Left forelimb (tissue), 1 donor: ENCODE data around the gene CERS3.

ENCODE experiments used
- DNase-seq: peaks from one replicate; pipeline ENCODE4 v3.0.0-alpha.2; 2018; ENCODE audit warnings: low spot score

The CERS3 gene

GRCh38 chr15:100529556-100529955, 806 bp upstream of the CERS3 start:
- no peak for DNase-seq

DNA sequence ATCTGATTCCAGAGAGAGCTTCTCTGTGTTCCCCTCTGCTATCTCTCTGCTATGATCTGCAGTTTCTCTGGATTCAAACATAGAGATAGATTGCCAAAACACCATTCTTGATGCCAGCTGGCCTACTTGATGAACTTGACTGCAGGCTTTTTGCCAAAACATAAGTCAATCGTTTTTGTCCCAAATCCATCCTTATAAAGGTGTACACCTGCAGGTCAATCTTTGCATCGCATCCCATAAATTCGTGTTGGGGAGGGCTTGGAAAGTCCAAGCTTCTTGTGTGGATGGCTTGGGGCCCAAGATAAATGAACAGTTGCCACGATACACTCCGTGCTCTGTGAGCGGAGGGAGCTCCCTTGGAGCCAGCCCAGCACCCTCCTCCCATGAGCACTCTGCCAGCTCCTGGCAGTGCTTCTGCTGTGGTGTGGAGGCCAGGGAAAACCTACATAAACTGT, 2.7 kb downstream of the CERS3 start:
- peak; percentile 83 for DNase-seq

GRCh38 chr15:100525436-100525835, 3.3 kb downstream of the CERS3 start:
- no peak for DNase-seq

DNA sequence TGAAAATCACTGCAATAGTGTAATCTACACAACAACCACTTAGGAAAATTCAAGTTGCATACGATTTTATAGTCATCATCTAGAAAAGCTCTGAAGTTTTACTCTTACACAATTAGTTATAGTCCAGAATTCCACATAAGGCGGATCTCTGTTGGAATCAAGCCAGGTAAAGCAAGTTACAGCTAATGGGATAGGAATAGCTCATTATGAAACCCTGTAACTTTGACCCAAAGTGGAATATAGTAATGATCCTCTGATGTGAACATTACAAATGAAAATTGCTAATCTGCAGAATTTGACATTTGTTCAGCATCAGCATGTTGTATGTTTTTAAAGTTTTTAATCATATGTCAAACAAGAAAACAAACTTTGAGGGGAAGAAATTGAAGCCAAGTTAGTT, 4.4 kb downstream of the CERS3 start:
- DNase-seq, result no peak

- no peak for DNase-seq
Observed at GRCh38 chr15:100521907-100522306, 6.8 kb downstream of the CERS3 start.

- no peak for DNase-seq
Observed at GRCh38 chr15:100520132-100520921, 8.4 kb downstream of the CERS3 start.

DNA sequence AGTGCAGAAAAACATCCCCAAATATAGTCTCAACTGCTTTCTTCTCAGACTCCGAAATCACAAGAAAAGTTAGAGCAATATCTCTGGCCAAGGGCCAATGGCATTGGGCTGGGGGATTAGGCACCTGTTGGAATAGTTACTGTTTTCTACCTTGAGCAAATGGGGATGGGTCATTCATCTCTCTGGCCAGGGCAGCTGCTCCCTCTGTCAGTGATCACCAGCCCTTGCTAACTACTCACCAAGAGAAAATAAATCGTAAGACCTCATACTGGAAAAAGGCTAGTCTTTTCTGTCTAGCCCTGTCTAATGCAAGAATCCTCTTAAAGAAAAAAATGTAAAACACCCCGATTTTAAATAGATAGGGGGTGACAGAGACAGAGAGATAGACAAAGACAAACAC, 10.9 kb downstream of the CERS3 start:
- DNase-seq, result no peak

DNA sequence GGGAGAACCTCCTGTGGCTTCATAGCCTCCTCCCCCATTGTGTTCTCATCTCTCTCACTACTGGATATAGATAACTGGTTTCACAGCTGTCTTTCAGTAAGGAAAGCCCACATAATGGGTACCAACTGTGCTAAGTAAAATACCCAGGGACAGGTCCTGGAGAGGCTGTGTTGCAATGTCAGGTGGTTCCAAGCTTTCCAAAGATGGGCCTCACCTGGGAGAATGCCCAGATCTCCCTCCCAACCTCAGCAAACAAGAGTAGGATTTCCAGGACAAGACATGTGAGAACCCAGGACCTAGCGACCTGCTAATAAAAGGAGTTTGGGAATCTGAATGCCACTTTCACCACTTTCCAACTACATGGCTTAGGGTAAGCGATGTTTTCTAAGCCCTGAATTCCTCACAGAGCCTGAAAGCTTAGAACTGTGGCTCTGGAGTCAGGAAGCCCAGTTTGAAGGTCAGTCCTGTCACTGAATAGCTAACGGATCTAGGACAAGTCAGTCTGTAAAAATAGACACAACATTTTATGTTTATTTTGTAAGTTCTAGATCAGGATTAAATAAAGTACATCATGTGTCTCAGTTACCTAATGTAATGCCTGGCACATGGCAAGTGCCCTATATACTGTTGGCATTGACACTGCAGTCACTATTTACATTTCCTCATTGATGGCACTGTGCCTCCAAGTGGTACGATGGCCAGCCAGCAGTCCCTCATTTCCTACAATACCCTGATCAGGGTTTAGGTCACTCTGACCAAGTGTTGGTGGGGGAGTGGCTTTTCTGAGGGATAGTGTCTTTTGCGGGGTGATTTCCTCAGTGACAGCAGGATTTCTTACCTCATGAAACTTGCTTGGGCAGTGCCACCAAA, 11.9 kb downstream of the CERS3 start:
- no peak for DNase-seq

DNA sequence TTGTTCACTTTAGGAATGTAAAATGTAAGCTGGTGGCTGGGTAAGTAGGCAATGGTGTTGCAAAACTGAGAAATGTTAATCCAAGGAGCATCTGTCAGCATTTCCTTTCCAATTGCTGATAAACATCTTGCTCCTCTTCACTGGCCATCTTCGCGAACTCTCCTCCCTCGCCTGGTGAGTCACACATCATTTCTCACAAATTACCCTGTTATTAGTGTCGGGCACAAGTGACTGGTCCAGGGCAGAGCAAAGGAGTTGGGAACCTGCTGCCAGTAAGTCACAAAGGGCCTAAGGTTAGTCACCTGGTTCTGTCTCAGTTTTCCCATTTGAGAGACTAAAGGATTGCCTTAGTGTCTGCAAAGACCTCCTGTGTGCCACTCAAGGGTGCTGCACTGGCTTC, 13.0 kb downstream of the CERS3 start:
- no peak for DNase-seq

DNA sequence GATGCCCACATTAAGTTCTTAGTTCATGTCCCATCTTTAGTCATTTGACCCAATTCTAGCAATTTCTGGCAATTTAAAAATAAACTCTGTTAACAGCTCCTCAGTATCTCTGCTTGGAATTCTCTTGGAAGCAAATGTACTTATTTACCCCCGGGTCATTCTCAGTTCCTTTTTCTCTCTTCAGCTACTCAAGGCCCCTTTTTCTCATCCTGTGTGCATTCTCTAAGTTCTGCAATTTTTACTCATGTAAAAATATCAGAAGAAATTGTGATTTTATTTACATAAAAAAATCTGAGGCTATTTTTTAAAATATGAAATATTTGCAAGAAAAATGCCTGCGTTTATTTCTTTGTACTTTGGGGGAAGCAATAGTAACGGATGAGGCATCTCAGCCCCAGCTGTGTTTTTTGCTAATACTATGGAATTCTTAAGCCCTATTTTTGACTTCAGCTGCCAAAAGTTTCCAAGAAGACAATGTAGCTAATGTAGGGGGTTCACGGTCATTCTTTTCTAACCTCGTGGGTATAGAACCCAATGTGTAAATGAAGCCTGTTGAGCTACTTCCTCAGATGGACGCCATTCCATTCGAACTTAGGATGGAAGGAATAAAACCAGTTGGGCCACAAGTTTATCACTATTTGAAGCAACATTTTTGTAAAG, 20.0 kb downstream of the CERS3 start:
- DNase-seq, result no peak

GRCh38 chr15:100502651-100503050, 26.1 kb downstream of the CERS3 start:
- no peak for DNase-seq

DNA sequence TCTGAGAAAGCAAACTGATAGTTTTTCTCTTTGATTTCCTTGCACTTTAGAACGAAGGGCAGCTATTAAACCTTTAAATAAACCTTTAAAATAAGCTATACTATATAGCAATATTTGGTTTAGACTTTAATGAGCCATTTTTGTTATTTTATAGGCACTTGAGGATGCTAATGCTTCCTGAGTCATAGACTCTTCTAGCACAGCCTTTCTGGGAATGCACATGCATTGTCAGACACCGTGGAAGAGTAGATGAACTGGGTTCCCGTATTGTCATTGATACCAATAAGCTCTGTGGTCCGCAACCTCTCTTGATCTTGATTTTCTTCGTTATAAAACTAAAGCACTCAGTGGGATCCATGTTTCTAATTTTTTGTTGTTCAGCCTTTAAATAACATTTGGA, 27.6 kb downstream of the CERS3 start:
- no peak for DNase-seq

DNA sequence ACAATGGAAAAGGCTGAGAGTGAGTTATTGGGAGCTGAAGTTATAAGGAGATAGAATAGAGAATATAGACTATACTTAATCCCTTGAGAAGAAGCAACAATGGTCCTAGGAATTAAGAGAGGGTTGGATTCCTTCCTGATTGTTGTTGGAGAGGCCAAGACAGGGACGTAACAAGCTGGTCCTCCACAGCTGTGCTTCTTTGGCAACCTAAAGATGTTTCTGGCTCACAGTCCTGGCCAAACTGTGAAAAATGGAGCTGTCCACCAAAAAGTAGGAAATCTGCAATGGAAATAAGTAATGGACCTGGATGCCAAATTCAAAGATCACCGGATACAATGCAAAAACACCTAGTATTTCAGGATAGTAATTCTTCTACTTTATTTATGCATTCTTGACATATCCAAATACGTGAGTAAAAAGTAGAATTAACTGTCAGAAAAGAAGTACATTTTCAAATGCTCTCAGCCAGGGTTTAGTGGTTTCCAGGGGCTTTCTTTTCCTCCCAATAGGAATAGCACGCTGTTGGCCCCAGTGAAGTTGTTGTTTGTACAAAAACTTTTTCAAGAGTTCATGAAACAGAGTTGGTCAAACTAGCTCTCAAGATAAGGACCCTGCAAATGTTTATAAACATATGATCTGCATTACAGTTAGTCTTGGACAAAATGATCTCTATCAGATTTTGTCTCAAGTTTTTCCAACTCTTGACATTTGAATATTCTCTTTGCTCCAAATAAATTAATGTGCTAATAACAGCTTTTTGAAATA, 28.3 kb downstream of the CERS3 start:
- DNase-seq, result no peak

- no peak for DNase-seq
Observed at GRCh38 chr15:100495861-100496260, 32.9 kb downstream of the CERS3 start.

GRCh38 chr15:100493213-100493612, 35.5 kb downstream of the CERS3 start:
- DNase-seq, result no peak

- DNase-seq, result no peak
Observed at GRCh38 chr15:100484443-100484842, 44.3 kb downstream of the CERS3 start.

DNA sequence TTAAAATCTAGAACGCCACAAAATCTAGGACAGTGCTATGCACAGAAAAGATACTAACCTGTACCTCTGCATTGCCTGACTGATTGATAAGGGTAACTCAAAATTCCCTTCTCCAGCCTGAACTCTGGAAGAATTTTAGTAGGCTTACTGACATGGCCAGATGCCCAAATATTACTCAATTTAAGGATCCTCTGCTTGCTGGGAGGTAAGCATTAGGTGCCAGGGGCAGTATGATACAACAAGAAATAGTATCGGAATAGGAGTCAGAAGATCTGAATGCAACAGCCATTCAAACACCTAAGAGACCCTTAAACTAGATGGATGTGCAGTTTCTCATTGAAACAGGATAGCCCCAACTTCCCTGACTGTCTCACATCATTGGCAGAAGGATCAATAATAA, 45.4 kb downstream of the CERS3 start:
- DNase-seq, result no peak

DNA sequence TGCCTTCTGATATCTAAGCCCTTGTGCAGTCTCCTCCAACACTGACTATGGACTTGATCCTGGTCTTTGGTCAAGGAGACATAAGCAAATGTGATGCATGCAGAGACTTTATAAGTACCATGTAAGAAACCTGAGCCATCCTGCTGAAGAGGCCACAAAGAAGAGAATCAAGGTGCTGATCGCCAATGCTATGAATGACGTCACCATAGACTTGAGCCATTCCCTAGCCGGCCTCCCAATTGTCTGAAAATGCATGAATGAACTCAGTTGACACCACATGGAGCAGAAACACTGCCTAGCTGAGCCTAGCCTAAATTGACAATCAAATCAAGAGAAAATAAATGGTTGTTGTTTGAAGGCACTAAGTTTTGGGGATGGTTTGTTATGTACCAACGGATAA, 51.9 kb downstream of the CERS3 start:
- no peak for DNase-seq

DNA sequence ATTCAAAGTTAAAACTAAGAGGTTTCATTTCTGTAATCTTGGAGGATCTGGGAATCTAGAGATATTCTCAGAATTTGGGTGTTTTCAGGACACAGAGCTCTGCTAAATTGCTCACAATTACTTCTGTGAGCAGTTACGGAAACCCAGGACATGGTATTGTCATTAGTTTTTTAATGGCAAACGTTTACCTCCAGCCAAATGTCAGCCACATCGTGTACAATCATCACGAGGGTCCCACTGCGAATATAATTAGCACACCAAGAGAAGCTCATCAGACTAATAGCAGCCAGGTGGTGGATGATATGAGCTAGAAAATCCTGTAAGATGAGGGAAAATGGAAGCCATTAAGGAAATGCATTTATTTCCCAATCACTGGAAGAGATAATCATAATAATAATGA, 56.0 kb downstream of the CERS3 start:
- DNase-seq, result no peak

DNA sequence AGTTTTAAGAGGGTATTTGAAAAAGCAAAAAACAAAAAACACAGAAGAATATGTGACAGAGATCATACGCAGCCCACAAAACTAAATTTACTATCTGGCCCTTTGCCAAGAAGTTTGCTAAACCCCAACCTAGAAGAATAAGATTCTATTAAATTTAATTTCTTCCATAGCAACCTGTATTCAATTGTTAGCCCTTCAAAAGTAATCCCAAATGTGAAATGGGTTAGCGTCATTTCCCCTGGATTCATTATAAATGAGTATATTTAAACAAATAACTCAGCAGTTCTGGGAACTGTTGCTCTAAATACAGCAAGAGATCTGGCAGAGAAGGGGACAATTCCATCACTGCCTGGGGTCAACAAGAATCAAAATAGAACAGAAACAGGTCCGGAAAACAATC, 56.8 kb downstream of the CERS3 start:
- no peak for DNase-seq

GRCh38 chr15:100468285-100468684, 60.5 kb downstream of the CERS3 start:
- no peak for DNase-seq

- no peak for DNase-seq
Observed at GRCh38 chr15:100466073-100466472, 62.7 kb downstream of the CERS3 start.
